Uterus (tissue), 4 donors: ENCODE data around the gene SYNJ1. TPM values are rescaled to one million over a fixed set of nuclear protein-coding genes. Genes with fewer than 3 reads are reported as not detected.

Experiments
- DNase-seq, 2 donors: peaks; one replicate each; pipeline ENCODE4 v3.0.0-alpha.2; 2019 to 2020
- H3K27ac ChIP-seq, 2 donors: fragments of 200-600 bp; sonication (generic); 1 replicate in 1 of 2; 2 replicates in 1 of 2; pipeline ENCODE4 v1.5.1; 2016 to 2018
- H3K27me3 ChIP-seq, 2 donors: fragments of 200-600 bp; sonication (generic); one replicate each; pipeline ENCODE4 v1.5.1; 2018 to 2019; ENCODE audit warnings: control low read depth in 1 of 2
- H3K36me3 ChIP-seq, 2 donors: fragments of 200-600 bp; sonication (generic); one replicate each; pipeline ENCODE4 v1.5.1; 2019; ENCODE audit warnings: control low read depth in 1 of 2
- H3K4me1 ChIP-seq, 2 donors: fragments of 200-600 bp; sonication (generic); one replicate each; pipeline ENCODE4 v1.5.1; 2018 to 2019; ENCODE audit warnings: control low read depth in 1 of 2
- H3K4me3 ChIP-seq, 2 donors: fragments of 200-600 bp; sonication (generic); 1 replicate in 1 of 2; 2 replicates in 1 of 2; pipeline ENCODE4 v1.5.1; 2018 to 2019; ENCODE audit warnings: mild to moderate bottlenecking in 1 of 2
- H3K9me3 ChIP-seq, 2 donors: fragments of 200-600 bp; sonication (generic); one replicate each; pipeline ENCODE4 v1.5.1; 2019; ENCODE audit warnings: control low read depth in 1 of 2
- CTCF ChIP-seq, 4 experiments: fragments of 200-600 bp in 2 of 4; fragments of 450-650 bp in 2 of 4; sonication (generic) in 2 of 4; IDR thresholded peaks; one replicate each; pipeline ENCODE4 v1.5.1; 2016 to 2019; ENCODE audit warnings: antibody characterized with exemption in 4 of 4, mild to moderate bottlenecking in 2 of 4, moderate library complexity in 1 of 4
- POLR2A ChIP-seq, 2 donors: fragments of 450-650 bp; IDR thresholded peaks; one replicate each; pipeline ENCODE4 v1.6.1; 2016; ENCODE audit warnings: antibody characterized with exemption in 2 of 2, mild to moderate bottlenecking in 1 of 2, moderate library complexity in 1 of 2
- intact Hi-C: fragments of 100-400 bp; cut with DNase I; formaldehyde crosslinking; loops from one replicate; pipeline ENCODE4 v1.15.1; 2023; ENCODE audit warnings: low total_unique reads
- total RNA-seq, 4 donors: library from RNA; depleted of rRNA in 3 of 4; stranded (reverse); fragments of >200 nt in 3 of 4; gene quantifications; one replicate each; pipeline versions ENCODE4 v1.1.0 to v1.2.4, GENCODE V29; 2014 to 2023
- donor health status: DM: yes; HTN: yes; CAD: no.

SYNJ1 gene
- total RNA-seq, 4 donors from 2014 or later, result 8.8 to 25.0 (median 15.7) TPM

DNA sequence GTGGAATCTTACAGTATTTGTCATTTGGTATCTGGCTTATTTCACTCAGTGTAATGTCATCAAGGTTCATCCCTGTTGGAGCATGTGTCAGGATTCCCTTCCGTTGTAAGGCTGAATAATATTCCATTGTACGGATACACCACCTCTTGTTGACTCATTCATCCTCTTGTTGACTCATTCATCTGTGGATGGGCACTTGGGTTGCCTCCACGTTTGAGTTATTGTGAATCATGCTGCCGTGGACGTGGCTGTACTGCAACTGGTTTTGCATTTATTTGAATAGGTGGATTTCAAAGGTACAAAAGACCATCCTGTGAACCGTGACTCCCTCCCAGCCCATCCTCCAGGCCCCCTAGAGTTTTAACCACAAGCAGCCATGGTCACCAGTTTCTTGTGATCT is 130.6 kb downstream of the SYNJ1 start:
- Histone ChIP-seq H3K9me3 (no peaks in the 10 kb centered on the region), H3K4me1 (no peaks in the 10 kb centered on the region), H3K36me3 (no peaks in the 10 kb centered on the region), H3K27ac (no peak overlapping the region), H3K27me3 (no peaks in the 10 kb centered on the region), H3K4me3 (no peak overlapping the region)
- TF ChIP-seq CTCF (IDR thresholded peaks at IDR 0.05), result no peak
- no peak for TF ChIP-seq POLR2A (IDR thresholded peaks at IDR 0.05)
- intact Hi-C loops, result no loop called here
- no peak for DNase-seq

GRCh38 chr21:32595431-32595830 is 132.4 kb downstream of the SYNJ1 start:
- H3K36me3 ChIP-seq, result no peaks in the 10 kb centered on the region
- intact Hi-C loops, result no loop called here
- DNase-seq, result no peak

DNA sequence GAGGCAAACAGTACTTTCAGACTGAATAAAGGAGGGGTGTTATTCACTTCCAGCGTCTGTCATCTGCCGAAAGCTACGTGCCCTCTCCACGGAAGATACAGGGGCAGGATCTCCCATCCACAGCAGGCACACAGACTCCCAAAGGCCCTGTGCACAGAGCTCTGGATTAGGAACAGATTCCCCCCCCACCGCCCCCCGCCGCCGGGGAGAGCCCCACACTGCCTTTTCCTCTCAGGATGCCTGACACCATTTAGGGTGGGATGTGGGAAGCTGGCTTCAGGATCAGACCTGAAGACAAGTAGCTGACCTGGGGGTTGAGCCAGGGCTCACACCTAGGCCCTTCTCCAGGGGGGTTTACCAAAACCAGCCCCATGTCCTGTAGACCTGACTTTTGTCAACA is 134.1 kb downstream of the SYNJ1 start:
- no peak for TF ChIP-seq CTCF (IDR thresholded peaks at IDR 0.05)
- no peak for TF ChIP-seq POLR2A (IDR thresholded peaks at IDR 0.05)
- intact Hi-C loops, result no loop called here
- no peak overlapping the region for H3K27ac ChIP-seq
- H3K4me3 ChIP-seq, result no peak overlapping the region
- H3K36me3 ChIP-seq, result no peaks in the 10 kb centered on the region
- no peaks in the 10 kb centered on the region for H3K27me3 ChIP-seq
- no peaks in the 10 kb centered on the region for H3K9me3 ChIP-seq
- H3K4me1 ChIP-seq, result no peaks in the 10 kb centered on the region
- DNase-seq, result no peak

More at GRCh38 chr21:32595431-32595830, 132.4 kb downstream of the SYNJ1 start:
- H3K27ac ChIP-seq, result no peak overlapping the region
- H3K4me3 ChIP-seq, result no peak overlapping the region
- no peaks in the 10 kb centered on the region for H3K27me3 ChIP-seq
- H3K4me1 ChIP-seq, result no peaks in the 10 kb centered on the region
- TF ChIP-seq CTCF (IDR thresholded peaks at IDR 0.05) (no peak), POLR2A (IDR thresholded peaks at IDR 0.05) (no peak)
- no peaks in the 10 kb centered on the region for H3K9me3 ChIP-seq

- no peaks in the 10 kb centered on the region for H3K27me3 ChIP-seq
- H3K4me1 ChIP-seq, result no peaks in the 10 kb centered on the region
- no peak overlapping the region for H3K4me3 ChIP-seq
- intact Hi-C loops, result no loop called here
- H3K9me3 ChIP-seq, result no peaks in the 10 kb centered on the region
- no peak for DNase-seq
- TF ChIP-seq POLR2A (IDR thresholded peaks at IDR 0.05) (no peak), CTCF (IDR thresholded peaks at IDR 0.05) (no peak)
- no peak overlapping the region for H3K27ac ChIP-seq
- no peaks in the 10 kb centered on the region for H3K36me3 ChIP-seq
These were observed 134.8 kb downstream of the SYNJ1 start for GRCh38 chr21:32592929-32593502.

- no peak for TF ChIP-seq CTCF (IDR thresholded peaks at IDR 0.05)
- no peak for TF ChIP-seq POLR2A (IDR thresholded peaks at IDR 0.05)
- H3K36me3 ChIP-seq, result no peaks in the 10 kb centered on the region
- H3K4me1 ChIP-seq, result no peaks in the 10 kb centered on the region
- intact Hi-C loops, result no loop called here
- H3K9me3 ChIP-seq, result no peaks in the 10 kb centered on the region
- no peak for DNase-seq
- no peak overlapping the region for H3K27ac ChIP-seq
- no peak overlapping the region for H3K4me3 ChIP-seq
- H3K27me3 ChIP-seq, result no peaks in the 10 kb centered on the region
These were observed 137.7 kb downstream of the SYNJ1 start for GRCh38 chr21:32590130-32590529.
